ENCODE data around the gene DLX1. TPM values are rescaled to one million over a fixed set of nuclear protein-coding genes. Genes with fewer than 3 reads are reported as not detected.
"Not testable (repeated sequence)": the region's sequence is repeated elsewhere in the genome, so short reads cannot be mapped to it uniquely, and the experiment has no call there.

The DLX1 gene
- total and polyA plus RNA-seq, 11 donors: 0.11 to 0.19 (median 0.18) TPM; not detected in 8

GRCh38 chr2:172062402-172063004 is 22.8 kb upstream of the DLX1 start:
- Histone ChIP-seq H3K9me3 (no peaks in the 10 kb centered on the region), H3K4me1 (no peaks in the 10 kb centered on the region), H3K27me3 (no peaks in the 10 kb centered on the region), H3K36me3 (peaks cover 0 to 11% (median 0%) of the 10 kb centered on the region in 9 donors), H3K27ac (no peak overlapping the region), H3K4me3 (no peak overlapping the region)
- WGBS, 4 donors: 90 to 100% (median 93%) methylated on average over 1 of the region's 1 CpG
- TF ChIP-seq POLR2A (IDR thresholded peaks at IDR 0.05): no peak
- no peak for TF ChIP-seq CTCF (IDR thresholded peaks at IDR 0.05)
- no peak for ATAC-seq
- intact Hi-C loops (cut with DNase I): no loop called here
- DNase-seq: no peak

GRCh38 chr2:172063446-172063845 is 21.9 kb upstream of the DLX1 start:
- no peak for TF ChIP-seq POLR2A (IDR thresholded peaks at IDR 0.05)
- TF ChIP-seq CTCF (IDR thresholded peaks at IDR 0.05): no peak
- Histone ChIP-seq H3K27me3 (no peaks in the 10 kb centered on the region), H3K4me3 (no peak overlapping the region), H3K9me3 (no peaks in the 10 kb centered on the region), H3K27ac (no peak overlapping the region), H3K4me1 (no peaks in the 10 kb centered on the region), H3K36me3 (peaks cover 0 to 11% (median 0%) of the 10 kb centered on the region in 9 donors)
- intact Hi-C loops (cut with DNase I): no loop called here
- no peak for DNase-seq
- no peak for ATAC-seq
- 79 to 90% (median 84%) methylated on average over 9 of the region's 9 CpGs for WGBS, 4 donors

GRCh38 chr2:172065111-172065510 is 20.2 kb upstream of the DLX1 start:
- H3K27ac ChIP-seq: no peak overlapping the region
- H3K36me3 ChIP-seq: peaks cover 0 to 11% (median 0%) of the 10 kb centered on the region in 9 donors
- no peak for DNase-seq
- no peaks in the 10 kb centered on the region for H3K9me3 ChIP-seq
- no peaks in the 10 kb centered on the region for H3K4me1 ChIP-seq
- TF ChIP-seq CTCF (IDR thresholded peaks at IDR 0.05) (no peak), POLR2A (IDR thresholded peaks at IDR 0.05) (no peak)
- no peak overlapping the region for H3K4me3 ChIP-seq
- intact Hi-C loops (cut with DNase I): no loop called here
- whole genome bisulfite sequencing, 4 donors: 94 to 99% (median 96%) methylated on average over 4 of the region's 4 CpGs
- no peaks in the 10 kb centered on the region for H3K27me3 ChIP-seq
- no peak for ATAC-seq

- H3K4me1 ChIP-seq: no peaks in the 10 kb centered on the region
- 75 to 83% (median 78%) methylated on average over 4 of the region's 4 CpGs for WGBS, 4 donors
- no peaks in the 10 kb centered on the region for H3K9me3 ChIP-seq
- H3K27ac ChIP-seq: no peak overlapping the region
- peaks cover 0 to 11% (median 0%) of the 10 kb centered on the region in 9 donors for H3K36me3 ChIP-seq
- intact Hi-C loops (cut with DNase I): no loop called here
- no peak for ATAC-seq
- no peak for TF ChIP-seq POLR2A (IDR thresholded peaks at IDR 0.05)
- TF ChIP-seq CTCF (IDR thresholded peaks at IDR 0.05): no peak
- no peaks in the 10 kb centered on the region for H3K27me3 ChIP-seq
- no peak for DNase-seq
- H3K4me3 ChIP-seq: no peak overlapping the region
Measured at GRCh38 chr2:172066394-172066886, 18.9 kb upstream of the DLX1 start.

- H3K36me3 ChIP-seq: peaks cover 0 to 11% (median 0%) of the 10 kb centered on the region in 9 donors
- H3K9me3 ChIP-seq; H3K27ac ChIP-seq; intact Hi-C loops (cut with DNase I); H3K4me1 ChIP-seq; H3K27me3 ChIP-seq; DNase-seq; ATAC-seq; H3K4me3 ChIP-seq: not testable (repeated sequence)
- WGBS, 4 donors: 80 to 97% (median 95%) methylated on average over 4 of the region's 4 CpGs
Measured at GRCh38 chr2:172067905-172068304, 17.4 kb upstream of the DLX1 start.

Measured in heart left ventricle (tissue), 16 donors.